RKO (cell line): Measurements from ENCODE around the gene ALDH3B1.

Source experiments
- DNase-seq: peaks from one replicate; pipeline ENCODE4 v3.0.0-alpha.2; 2016; ENCODE audit warnings: low spot score

The ALDH3B1 gene

GRCh38 chr11:67998150-67999045 is 11.7 kb upstream of the ALDH3B1 start:
- no peak for DNase-seq

- DNase-seq = no peak
Measured at GRCh38 chr11:67999201-67999629, 10.9 kb upstream of the ALDH3B1 start.

GRCh38 chr11:67999704-68000103 is 10.4 kb upstream of the ALDH3B1 start:
- no peak for DNase-seq

GRCh38 chr11:68002575-68002937 is 7.6 kb upstream of the ALDH3B1 start:
- DNase-seq = no peak

- no peak for DNase-seq
Measured at GRCh38 chr11:68002938-68003845, 6.9 kb upstream of the ALDH3B1 start.

GRCh38 chr11:68003846-68004550 is 6.1 kb upstream of the ALDH3B1 start, which contains the start of gene UNC93B1:
UNC93B1 (minus strand) TSS chr11:68004097; CDS start chr11:68004043, 54 bp downstream.
- DNase-seq = peak; percentile 91

GRCh38 chr11:68004551-68005335 is 5.4 kb upstream of the ALDH3B1 start:
- no peak for DNase-seq

GRCh38 chr11:68006606-68007166 is 3.4 kb upstream of the ALDH3B1 start:
- no peak for DNase-seq

- no peak for DNase-seq
Measured at GRCh38 chr11:68007498-68008380, 2.4 kb upstream of the ALDH3B1 start.

- DNase-seq = no peak
Measured at GRCh38 chr11:68008381-68009337, 1.5 kb upstream of the ALDH3B1 start.

GRCh38 chr11:68009391-68010089 is 587 bp upstream of the ALDH3B1 start:
- DNase-seq = peak; percentile 53

- no peak for DNase-seq
Measured at GRCh38 chr11:68011051-68011943, 1.2 kb downstream of the ALDH3B1 start.

GRCh38 chr11:68012044-68012842 is 2.1 kb downstream of the ALDH3B1 start:
- DNase-seq = no peak

GRCh38 chr11:68012843-68013610 is 2.9 kb downstream of the ALDH3B1 start:
- no peak for DNase-seq

GRCh38 chr11:68013611-68014156 is 3.6 kb downstream of the ALDH3B1 start:
- DNase-seq = no peak
